Smooth muscle cell (in vitro differentiated cells): ENCODE results near the gene CNOT6L. TPM values are rescaled to one million over a fixed set of nuclear protein-coding genes. Genes with fewer than 3 reads are reported as not detected.

Experiments used
- DNase-seq: peaks from one replicate; lab custom pipeline; 2025; ENCODE audit not compliant: unreplicated experiment; lab: John Stamatoyannopoulos, UW
- H2AFZ ChIP-seq: fragments of 200-600 bp; sonication (generic); 2 replicates; pipeline ENCODE4 v1.6.0; 2016; ENCODE audit warnings: antibody characterized with exemption, low read depth, mild to moderate bottlenecking
- H3F3A ChIP-seq: fragments of 200-600 bp; sonication (generic); 2 replicates; pipeline ENCODE4 v1.6.0; 2017; ENCODE audit warnings: antibody characterized with exemption, low read depth
- H3K27ac ChIP-seq: fragments of 200-600 bp; sonication (generic); 2 replicates; pipeline ENCODE4 v1.5.1; 2016; ENCODE audit warnings: low read depth, mild to moderate bottlenecking
- H3K27me3 ChIP-seq: fragments of 200-600 bp; sonication (generic); 2 replicates; pipeline ENCODE4 v1.6.1; 2016; ENCODE audit warnings: low read depth, mild to moderate bottlenecking
- H3K36me3 ChIP-seq: fragments of 200-600 bp; sonication (generic); 2 replicates; pipeline ENCODE4 v1.5.1; 2016; ENCODE audit warnings: low read depth
- H3K4me1 ChIP-seq: fragments of 200-600 bp; sonication (generic); 2 replicates; pipeline ENCODE4 v1.5.1; 2016; ENCODE audit warnings: low read depth
- H3K4me2 ChIP-seq: fragments of 200-600 bp; sonication (generic); 2 replicates; pipeline ENCODE4 v1.6.0; 2016; ENCODE audit warnings: mild to moderate bottlenecking
- H3K4me3 ChIP-seq: fragments of 200-600 bp; sonication (generic); 2 replicates; pipeline ENCODE4 v1.5.1; 2016; ENCODE audit warnings: mild to moderate bottlenecking
- H3K79me2 ChIP-seq: fragments of 200-600 bp; sonication (generic); 2 replicates; pipeline ENCODE4 v1.6.0; 2016; ENCODE audit warnings: low read depth, mild to moderate bottlenecking
- H3K9ac ChIP-seq: fragments of 200-600 bp; sonication (generic); 2 replicates; pipeline ENCODE4 v1.6.0; 2016; ENCODE audit warnings: low read depth
- H3K9me3 ChIP-seq: fragments of 200-600 bp; sonication (generic); replicated peaks from 2 replicates; pipeline ENCODE4 v1.5.1; 2016; ENCODE audit warnings: low read depth
- H4K20me1 ChIP-seq: fragments of 200-600 bp; sonication (generic); 2 replicates; pipeline ENCODE4 v1.6.0; 2016; ENCODE audit warnings: low read depth
- WGBS: methylation state at CpG from one replicate; pipeline ENCODE4 v1.1.7; 2016; ENCODE audit warnings: low lambda C conversion rate; 5-methylcytosine and 5-hydroxymethylcytosine counted together
- polyA plus RNA-seq: library from polyadenylated mRNA; unstranded; fragments of >200 nt; fragmentation: Nextera tagmentation; extraction: Ambion mirVana; gene quantifications from 2 replicates; pipeline ENCODE4 v1.2.1, GENCODE V29; 2016
- total RNA-seq: library from RNA; depleted of rRNA; stranded (reverse); fragments of >200 nt; gene quantifications from 2 replicates; pipeline ENCODE4 v1.2.3, GENCODE V29; 2014
- TF ChIP-seq, protein P1 (sequence below): fragments of 200-600 bp; sonication (generic); IDR thresholded peaks from 2 replicates; pipeline ENCODE4 v1.5.1; 2017; ENCODE audit warnings: borderline replicate concordance, mild to moderate bottlenecking, antibody characterized with exemption; ENCODE audit not compliant: insufficient read depth, poor library complexity, severe bottlenecking

CNOT6L gene
- total and polyA plus RNA-seq, 2 experiments from 2014 or later = 4.8 to 22.2 TPM

DNA sequence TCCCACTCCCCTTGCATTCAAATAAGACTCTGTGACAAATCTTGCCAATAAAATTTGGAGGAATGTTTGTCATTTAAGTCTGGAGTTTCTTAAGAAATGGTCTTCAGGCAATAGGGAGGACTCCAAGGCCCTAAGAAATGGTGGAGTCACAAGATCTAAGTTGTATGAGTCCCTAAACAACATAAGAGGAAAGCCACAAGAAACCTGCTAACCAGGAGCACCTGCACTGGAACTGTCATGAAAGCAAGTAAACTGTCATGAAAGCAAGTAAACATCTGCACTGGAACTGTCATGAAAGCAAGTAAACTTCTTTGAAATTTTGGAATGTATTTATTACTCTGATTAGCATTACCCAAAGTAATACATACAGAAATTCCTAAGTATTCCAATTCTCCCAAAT is 3.5 kb downstream of the CNOT6L start:
- H3K27me3 ChIP-seq = no peaks in the 10 kb centered on the region
- DNase-seq = no peak

DNA sequence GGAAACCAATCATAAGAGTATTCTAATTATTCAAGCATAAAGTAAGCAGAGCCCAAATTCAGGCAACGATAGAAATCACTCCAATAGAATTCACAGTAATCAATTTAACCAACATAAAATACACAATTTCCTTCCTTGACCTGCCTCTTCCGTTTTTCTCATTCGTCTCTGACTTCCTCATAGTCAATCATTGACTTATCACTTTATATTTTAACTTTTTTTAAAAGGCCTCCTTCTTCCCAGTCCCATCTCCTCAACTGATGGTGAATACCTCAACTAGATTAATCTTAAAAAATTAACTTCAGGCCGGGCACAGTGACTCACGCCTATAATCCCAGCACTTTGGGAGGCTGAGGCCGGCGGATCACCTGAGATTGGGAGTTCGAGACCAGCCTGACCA is 13.3 kb downstream of the CNOT6L start:
- Histone ChIP-seq H3F3A (no peaks in the 10 kb centered on the region), H3K9me3 (no peaks in the 10 kb centered on the region), H3K27ac (no peak overlapping the region), H3K4me1 (peaks cover 8% of the 10 kb centered on the region), H3K27me3 (no peaks in the 10 kb centered on the region), H3K9ac (no peak overlapping the region), H3K4me2 (no peak overlapping the region), H3K79me2 (peaks cover 97% of the 10 kb centered on the region), H3K36me3 (no peaks in the 10 kb centered on the region), H2AFZ (no peak overlapping the region), H4K20me1 (peaks cover 100% of the 10 kb centered on the region), H3K4me3 (no peak overlapping the region)
- DNase-seq = no peak
- TF ChIP-seq, protein P1, sequence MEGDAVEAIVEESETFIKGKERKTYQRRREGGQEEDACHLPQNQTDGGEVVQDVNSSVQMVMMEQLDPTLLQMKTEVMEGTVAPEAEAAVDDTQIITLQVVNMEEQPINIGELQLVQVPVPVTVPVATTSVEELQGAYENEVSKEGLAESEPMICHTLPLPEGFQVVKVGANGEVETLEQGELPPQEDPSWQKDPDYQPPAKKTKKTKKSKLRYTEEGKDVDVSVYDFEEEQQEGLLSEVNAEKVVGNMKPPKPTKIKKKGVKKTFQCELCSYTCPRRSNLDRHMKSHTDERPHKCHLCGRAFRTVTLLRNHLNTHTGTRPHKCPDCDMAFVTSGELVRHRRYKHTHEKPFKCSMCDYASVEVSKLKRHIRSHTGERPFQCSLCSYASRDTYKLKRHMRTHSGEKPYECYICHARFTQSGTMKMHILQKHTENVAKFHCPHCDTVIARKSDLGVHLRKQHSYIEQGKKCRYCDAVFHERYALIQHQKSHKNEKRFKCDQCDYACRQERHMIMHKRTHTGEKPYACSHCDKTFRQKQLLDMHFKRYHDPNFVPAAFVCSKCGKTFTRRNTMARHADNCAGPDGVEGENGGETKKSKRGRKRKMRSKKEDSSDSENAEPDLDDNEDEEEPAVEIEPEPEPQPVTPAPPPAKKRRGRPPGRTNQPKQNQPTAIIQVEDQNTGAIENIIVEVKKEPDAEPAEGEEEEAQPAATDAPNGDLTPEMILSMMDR = no peak
- 96% methylated on average over 8 of the region's 8 CpGs for WGBS

More for the DNA sequence above, 3.5 kb downstream of the CNOT6L start:
- Histone ChIP-seq H3K79me2 (peaks cover 74% of the 10 kb centered on the region), H3K36me3 (no peaks in the 10 kb centered on the region), H4K20me1 (peaks cover 78% of the 10 kb centered on the region), H3K27ac (no peak overlapping the region), H3K9ac (no peak overlapping the region), H3K4me2 (no peak overlapping the region), H3K4me3 (no peak overlapping the region), H3K4me1 (peaks cover 5% of the 10 kb centered on the region), H3F3A (peaks cover 19% of the 10 kb centered on the region), H3K9me3 (no peaks in the 10 kb centered on the region), H2AFZ (no peak overlapping the region)
- TF ChIP-seq, protein P1 = no peak

DNA sequence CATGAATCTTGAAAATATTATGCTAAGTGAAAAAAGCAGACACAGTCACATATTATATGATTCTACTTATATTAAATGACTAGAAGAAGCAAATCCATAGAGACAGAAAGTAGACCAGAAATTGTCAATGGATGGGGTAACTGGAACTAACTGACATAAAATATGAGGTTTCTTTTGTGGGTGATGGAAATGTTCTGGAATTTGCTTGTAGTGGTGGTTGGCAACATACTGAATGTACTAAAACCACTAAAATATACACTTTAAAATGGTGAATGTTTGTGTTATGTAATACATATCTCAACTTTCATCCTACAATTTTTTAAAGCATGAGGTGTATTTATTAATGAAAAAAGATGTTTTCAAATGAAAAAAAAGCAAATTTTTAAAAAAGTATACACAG is 14.7 kb downstream of the CNOT6L start:
- H3K9me3 ChIP-seq = no peaks in the 10 kb centered on the region
- H3K79me2 ChIP-seq = peaks cover 97% of the 10 kb centered on the region
- no peak overlapping the region for H3K27ac ChIP-seq
- H3K36me3 ChIP-seq = no peaks in the 10 kb centered on the region
- no peak for DNase-seq
- H4K20me1 ChIP-seq = peaks cover 100% of the 10 kb centered on the region
- H3K4me2 ChIP-seq = no peak overlapping the region
- no peak overlapping the region for H3K4me3 ChIP-seq
- H3K9ac ChIP-seq = no peak overlapping the region
- H3K27me3 ChIP-seq = no peaks in the 10 kb centered on the region
- H3K4me1 ChIP-seq = peaks cover 12% of the 10 kb centered on the region
- H3F3A ChIP-seq = no peaks in the 10 kb centered on the region
- no peak overlapping the region for H2AFZ ChIP-seq
- TF ChIP-seq, protein P1 = no peak

DNA sequence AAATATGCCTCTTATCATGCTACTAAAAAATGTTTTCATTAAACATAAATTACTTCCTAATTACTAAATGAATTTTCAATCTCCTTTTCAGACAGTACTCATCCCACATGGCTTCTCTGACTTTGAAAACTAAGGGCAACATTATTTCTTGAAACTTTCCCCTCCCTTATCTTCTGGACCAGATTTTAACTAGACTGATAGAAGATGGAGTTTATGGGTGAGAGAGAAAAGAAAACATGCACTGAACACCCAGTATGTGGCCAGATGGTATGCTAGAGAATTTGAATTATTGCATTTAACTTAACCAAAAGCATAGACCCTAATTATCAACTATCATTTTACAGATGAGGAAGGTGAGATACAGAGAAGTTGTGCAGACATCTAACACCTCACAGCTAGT is 16.8 kb downstream of the CNOT6L start:
- peaks cover 99% of the 10 kb centered on the region for H3K79me2 ChIP-seq
- H4K20me1 ChIP-seq = peaks cover 100% of the 10 kb centered on the region
- TF ChIP-seq, protein P1 = no peak

More for the DNA sequence above, 16.8 kb downstream of the CNOT6L start:
- H3K27ac ChIP-seq = no peak overlapping the region
- no peaks in the 10 kb centered on the region for H3K36me3 ChIP-seq
- H3F3A ChIP-seq = no peaks in the 10 kb centered on the region
- no peaks in the 10 kb centered on the region for H3K27me3 ChIP-seq
- no peak for DNase-seq
- H2AFZ ChIP-seq = no peak overlapping the region
- H3K9me3 ChIP-seq = no peaks in the 10 kb centered on the region
- H3K4me3 ChIP-seq = no peak overlapping the region
- H3K9ac ChIP-seq = no peak overlapping the region
- H3K4me1 ChIP-seq = peaks cover 12% of the 10 kb centered on the region
- H3K4me2 ChIP-seq = no peak overlapping the region
